Thoracic aorta (tissue), 2 donors: ENCODE measurements around the gene TM7SF2. TPM values are rescaled to one million over a fixed set of nuclear protein-coding genes. Genes with fewer than 3 reads are reported as not detected.

Experiments used
- ATAC-seq: fragments of 150-250 bp; one replicate; pipeline ENCODE4 v1.8.0; 2017; ENCODE audit warnings: low read depth; ENCODE audit not compliant: insufficient number of reproducible peaks, low FRiP score
- DNase-seq: peaks from one replicate; pipeline ENCODE4 v3.0.0-alpha.2; 2020; ENCODE audit warnings: low spot score
- H3K27ac ChIP-seq, 2 donors: fragments of 200-600 bp; sonication (generic); 1 replicate in 1 of 2; 2 replicates in 1 of 2; pipeline ENCODE4 v1.5.1; 2016; ENCODE audit warnings: mild to moderate bottlenecking in 2 of 2, moderate library complexity in 2 of 2
- H3K27me3 ChIP-seq: fragments of 200-600 bp; sonication (generic); replicated peaks from 2 replicates; pipeline ENCODE4 v1.6.0; 2016; ENCODE audit warnings: mild to moderate bottlenecking; ENCODE audit not compliant: insufficient read depth
- H3K36me3 ChIP-seq: fragments of 200-600 bp; sonication (generic); one replicate; pipeline ENCODE4 v1.5.1; 2016
- H3K4me1 ChIP-seq, 2 donors: fragments of 200-600 bp; sonication (generic); 1 replicate in 1 of 2; 2 replicates in 1 of 2; pipeline versions ENCODE4 v1.5.1 to v1.6.0; 2016; ENCODE audit warnings: low read depth in 2 of 2, mild to moderate bottlenecking in 1 of 2; ENCODE audit not compliant: control insufficient read depth in 1 of 2
- H3K4me3 ChIP-seq: fragments of 200-600 bp; sonication (generic); 2 replicates; pipeline ENCODE4 v1.5.1; 2016; ENCODE audit warnings: mild to moderate bottlenecking
- H3K9me3 ChIP-seq: fragments of 200-600 bp; sonication (generic); 2 replicates; pipeline ENCODE4 v1.5.1; 2016
- total RNA-seq, 2 donors: library from RNA; depleted of rRNA; stranded (reverse); fragments of >200 nt; gene quantifications; one replicate each; pipeline versions ENCODE4 v1.1.0 to v1.2.3, GENCODE V29; 2016
- TF ChIP-seq, protein P1 (sequence below): fragments of 200-600 bp; sonication (generic); IDR thresholded peaks from one replicate; pipeline ENCODE4 v1.5.1; 2019; ENCODE audit warnings: antibody characterized with exemption

The TM7SF2 gene
- total RNA-seq, 2 donors from 2014 or later: 2.5 to 49.0 TPM

DNA sequence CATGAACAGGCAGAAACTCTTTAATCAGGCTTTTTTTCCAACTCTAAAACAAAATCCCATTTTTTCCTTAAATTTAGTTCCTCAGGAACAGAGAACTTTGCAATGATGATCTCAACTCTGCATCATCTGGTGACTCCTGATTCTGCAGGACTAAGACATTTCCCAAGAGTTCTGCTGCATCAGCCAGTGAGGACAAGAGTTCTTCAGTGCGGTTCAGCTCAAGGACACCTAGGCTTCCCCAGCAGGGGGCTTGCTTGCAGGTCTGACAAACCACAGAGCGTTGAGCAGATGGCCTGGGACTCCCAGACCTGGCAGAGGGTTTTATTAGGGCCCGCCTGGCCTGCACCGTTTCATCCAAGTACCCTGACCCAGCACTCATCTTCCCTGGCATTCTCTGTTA, 34.2 kb upstream of the TM7SF2 start:
- Histone ChIP-seq H3K4me3 (no peak overlapping the region), H3K36me3 (no peaks in the 10 kb centered on the region), H3K9me3 (no peaks in the 10 kb centered on the region), H3K27me3 (no peaks in the 10 kb centered on the region), H3K4me1 (no peaks in the 10 kb centered on the region), H3K27ac (no peak overlapping the region)
- TF ChIP-seq, protein P1, sequence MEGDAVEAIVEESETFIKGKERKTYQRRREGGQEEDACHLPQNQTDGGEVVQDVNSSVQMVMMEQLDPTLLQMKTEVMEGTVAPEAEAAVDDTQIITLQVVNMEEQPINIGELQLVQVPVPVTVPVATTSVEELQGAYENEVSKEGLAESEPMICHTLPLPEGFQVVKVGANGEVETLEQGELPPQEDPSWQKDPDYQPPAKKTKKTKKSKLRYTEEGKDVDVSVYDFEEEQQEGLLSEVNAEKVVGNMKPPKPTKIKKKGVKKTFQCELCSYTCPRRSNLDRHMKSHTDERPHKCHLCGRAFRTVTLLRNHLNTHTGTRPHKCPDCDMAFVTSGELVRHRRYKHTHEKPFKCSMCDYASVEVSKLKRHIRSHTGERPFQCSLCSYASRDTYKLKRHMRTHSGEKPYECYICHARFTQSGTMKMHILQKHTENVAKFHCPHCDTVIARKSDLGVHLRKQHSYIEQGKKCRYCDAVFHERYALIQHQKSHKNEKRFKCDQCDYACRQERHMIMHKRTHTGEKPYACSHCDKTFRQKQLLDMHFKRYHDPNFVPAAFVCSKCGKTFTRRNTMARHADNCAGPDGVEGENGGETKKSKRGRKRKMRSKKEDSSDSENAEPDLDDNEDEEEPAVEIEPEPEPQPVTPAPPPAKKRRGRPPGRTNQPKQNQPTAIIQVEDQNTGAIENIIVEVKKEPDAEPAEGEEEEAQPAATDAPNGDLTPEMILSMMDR: no peak
- no peak for DNase-seq
- no peak for ATAC-seq

DNA sequence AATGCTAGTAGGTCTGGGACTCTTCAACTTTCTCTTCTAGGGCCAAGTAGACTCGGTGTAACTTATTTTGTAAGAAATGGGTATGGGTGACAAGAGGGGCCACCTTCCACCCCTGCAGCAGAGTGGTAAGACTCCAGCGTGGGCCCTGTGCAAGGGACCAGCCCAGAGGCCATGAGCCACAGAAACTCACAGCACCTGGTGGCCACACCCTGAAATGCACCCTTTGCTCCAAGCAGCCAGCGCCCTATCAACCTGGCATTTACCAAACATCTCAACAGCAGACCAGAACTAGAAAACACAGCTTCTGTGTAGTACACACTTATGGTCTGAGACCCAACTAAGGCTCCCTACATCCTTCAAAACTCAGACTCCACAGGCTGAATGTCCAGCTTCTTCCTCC, 33.5 kb upstream of the TM7SF2 start:
- Histone ChIP-seq H3K4me1 (peaks cover 0 to under 1% of the 10 kb centered on the region in 2 donors), H3K9me3 (no peaks in the 10 kb centered on the region), H3K27ac (no peak overlapping the region), H3K4me3 (no peak overlapping the region), H3K36me3 (no peaks in the 10 kb centered on the region), H3K27me3 (no peaks in the 10 kb centered on the region)
- TF ChIP-seq, protein P1: peak; percentile 54
- no peak for DNase-seq
- no peak for ATAC-seq

- H3K4me1 ChIP-seq: peaks cover 3 to 7% of the 10 kb centered on the region in 2 donors
- H3K4me3 ChIP-seq: no peak overlapping the region
- no peaks in the 10 kb centered on the region for H3K9me3 ChIP-seq
- H3K27me3 ChIP-seq: no peaks in the 10 kb centered on the region
- no peak overlapping the region for H3K27ac ChIP-seq
- TF ChIP-seq, protein P1: no peak
- no peaks in the 10 kb centered on the region for H3K36me3 ChIP-seq
- no peak for ATAC-seq
- no peak for DNase-seq
These were observed 32.8 kb upstream of the TM7SF2 start for GRCh38 chr11:65078786-65079342.

GRCh38 chr11:65083134-65083833, 28.4 kb upstream of the TM7SF2 start:
- peak overlapping the region; percentile 80 for H3K4me3 ChIP-seq
- TF ChIP-seq, protein P1: no peak
- DNase-seq: no peak

DNA sequence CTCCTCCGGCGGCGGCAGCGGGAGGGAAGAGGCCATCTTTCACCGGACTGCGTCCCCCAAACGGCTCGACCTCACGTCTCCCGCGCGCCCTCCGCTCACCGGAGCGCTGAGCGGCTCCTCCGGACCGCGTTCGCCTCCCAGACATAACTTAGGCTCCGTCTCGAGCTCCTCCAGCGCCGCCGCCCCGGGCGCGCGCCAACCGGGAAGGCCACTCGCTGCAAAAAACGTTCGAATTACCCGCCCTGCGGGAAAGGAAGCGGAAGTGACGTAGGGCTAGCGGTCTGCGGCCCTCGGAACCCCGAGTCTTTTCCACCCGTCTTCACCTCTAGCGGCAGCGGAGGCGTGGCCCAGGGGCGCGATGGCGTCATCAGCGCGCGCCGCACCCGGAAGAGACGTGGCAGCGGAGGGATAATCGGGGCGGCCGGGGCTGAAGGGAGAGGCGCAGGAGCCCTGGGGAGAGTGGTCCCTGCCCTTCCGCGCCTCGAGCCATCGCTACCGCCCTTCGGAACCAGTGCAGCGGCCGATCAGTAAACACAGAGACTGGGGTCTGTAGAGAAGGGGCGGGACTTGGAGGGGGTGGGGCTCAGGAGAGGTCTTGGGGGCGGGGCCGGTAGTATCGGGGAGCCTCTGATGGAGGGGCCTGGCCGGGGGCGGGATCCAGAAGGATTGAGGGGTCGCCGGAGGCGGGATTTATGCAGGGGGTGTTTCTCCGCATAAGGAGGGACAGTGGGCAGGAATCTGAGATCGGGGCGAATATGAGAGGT, 27.7 kb upstream of the TM7SF2 start, which contains the start of the genes CDCA5 and ZFPL1:
TSS of gene CDCA5 (minus strand) at position 207 of the 764 bp plus-strand sequence. CDS start at position 145, 62 bp downstream.
TSS of gene ZFPL1 (plus strand) at position 389 of the 764 bp plus-strand sequence. CDS start 477 bp downstream, outside the sequence.
- Histone ChIP-seq H3K27me3 (no peaks in the 10 kb centered on the region), H3K27ac (peak within 1 kb of the TSS; percentile 77 to 83)

More at GRCh38 chr11:65083134-65083833, 28.4 kb upstream of the TM7SF2 start:
- H3K36me3 ChIP-seq: peaks cover 15% of the 10 kb centered on the region
- H3K27ac ChIP-seq: peak overlapping the region; percentile 77 to 83
- no peaks in the 10 kb centered on the region for H3K9me3 ChIP-seq
- no peak for ATAC-seq
- peaks cover 10 to 22% of the 10 kb centered on the region in 2 donors for H3K4me1 ChIP-seq
- no peaks in the 10 kb centered on the region for H3K27me3 ChIP-seq

More for the DNA sequence above, 27.7 kb upstream of the TM7SF2 start, which contains the start of the genes CDCA5 and ZFPL1:
- peaks cover 15% of the 10 kb centered on the region for H3K36me3 ChIP-seq
- TF ChIP-seq, protein P1: no peak
- ATAC-seq: peak; percentile 82
- peak; percentile 85 for DNase-seq
- H3K4me1 ChIP-seq: peaks cover 10 to 22% of the 10 kb centered on the region in 2 donors
- peak within 1 kb of the TSS; percentile 80 for H3K4me3 ChIP-seq
- H3K9me3 ChIP-seq: no peaks in the 10 kb centered on the region
